Subcutaneous abdominal adipose tissue (tissue), 5 donors: ENCODE data around the gene PTPRO.
A peak's percentile ranks its signal among the peaks of the same experiment; 100 is the strongest.
"Not testable (repeated sequence)": the region's sequence is repeated elsewhere in the genome, so short reads cannot be mapped to it uniquely, and the experiment has no call there.

Source experiments
- H3K27ac ChIP-seq: one replicate; pipeline ENCODE4 v1.7.0; 2013; ENCODE audit warnings: low read depth, mild to moderate bottlenecking, inconsistent platforms, low read length, moderate library complexity
- H3K27me3 ChIP-seq, 5 donors: one replicate each; pipeline ENCODE4 v1.7.0; 2013; ENCODE audit warnings: low read length in 5 of 5, inconsistent platforms in 1 of 5; ENCODE audit not compliant: control insufficient read depth in 5 of 5, insufficient read depth in 4 of 5
- H3K36me3 ChIP-seq, 5 donors: one replicate each; pipeline ENCODE4 v1.7.0; 2013; ENCODE audit warnings: low read length in 5 of 5; ENCODE audit not compliant: control insufficient read depth in 5 of 5, insufficient read depth in 5 of 5
- H3K4me1 ChIP-seq, 5 donors: one replicate each; pipeline ENCODE4 v1.7.0; 2013; ENCODE audit warnings: low read length in 5 of 5, mild to moderate bottlenecking in 3 of 5, moderate library complexity in 1 of 5; ENCODE audit not compliant: control insufficient read depth in 5 of 5, insufficient read depth in 5 of 5
- H3K4me3 ChIP-seq, 5 donors: one replicate each; pipeline ENCODE4 v1.7.0; 2013; ENCODE audit warnings: low read length in 5 of 5, low read depth in 1 of 5
- H3K9ac ChIP-seq, 5 donors: one replicate each; pipeline ENCODE4 v1.7.0; 2013; ENCODE audit warnings: low read length in 5 of 5, mild to moderate bottlenecking in 4 of 5, moderate library complexity in 3 of 5
- H3K9me3 ChIP-seq, 5 donors: one replicate each; pipeline ENCODE4 v1.7.0; 2013; ENCODE audit warnings: low read length in 5 of 5; ENCODE audit not compliant: control insufficient read depth in 5 of 5
- donor health status: healthy.
- donor health status: healthy.
- donor health status: healthy.
- donor health status: healthy.
- donor health status: healthy.

The PTPRO gene

GRCh38 chr12:15600223-15600935 lies 278.1 kb downstream of the PTPRO start:
- Histone ChIP-seq H3K4me3 (no peak overlapping the region), H3K36me3 (no peaks in the 10 kb centered on the region), H3K27me3 (no peaks in the 10 kb centered on the region), H3K9me3 (no peaks in the 10 kb centered on the region), H3K9ac (no peak overlapping the region), H3K4me1 (peaks cover 2 to 38% (median 13%) of the 10 kb centered on the region in 5 donors), H3K27ac (peak overlapping the region; percentile 53)

- Histone ChIP-seq H3K9ac (no peak overlapping the region), H3K27me3 (no peaks in the 10 kb centered on the region), H3K27ac (no peak overlapping the region), H3K36me3 (no peaks in the 10 kb centered on the region), H3K4me3 (no peak overlapping the region), H3K4me1 (peaks cover 2 to 46% (median 13%) of the 10 kb centered on the region in 5 donors), H3K9me3 (no peaks in the 10 kb centered on the region)
Measured at GRCh38 chr12:15601210-15601800, 279.0 kb downstream of the PTPRO start.

- H3K27ac ChIP-seq: no peak overlapping the region
- H3K4me1 ChIP-seq: peaks cover 0 to 44% (median 13%) of the 10 kb centered on the region in 5 donors
Measured at GRCh38 chr12:15602051-15602672, 279.9 kb downstream of the PTPRO start.

GRCh38 chr12:15603474-15604085 lies 281.3 kb downstream of the PTPRO start:
- Histone ChIP-seq H3K36me3 (no peaks in the 10 kb centered on the region), H3K9me3 (no peaks in the 10 kb centered on the region), H3K27me3 (no peaks in the 10 kb centered on the region), H3K9ac (no peak overlapping the region), H3K4me1 (peaks cover 0 to 39% (median 13%) of the 10 kb centered on the region in 5 donors), H3K4me3 (no peak overlapping the region), H3K27ac (no peak overlapping the region)

More at GRCh38 chr12:15602051-15602672, 279.9 kb downstream of the PTPRO start:
- no peak overlapping the region for H3K9ac ChIP-seq
- no peaks in the 10 kb centered on the region for H3K36me3 ChIP-seq
- H3K27me3 ChIP-seq: no peaks in the 10 kb centered on the region
- no peak overlapping the region for H3K4me3 ChIP-seq
- no peaks in the 10 kb centered on the region for H3K9me3 ChIP-seq

- peaks cover 0 to 16% (median 0%) of the 10 kb centered on the region in 5 donors for H3K4me1 ChIP-seq
- H3K27ac ChIP-seq: no peak overlapping the region
- no peaks in the 10 kb centered on the region for H3K36me3 ChIP-seq
- no peaks in the 10 kb centered on the region for H3K27me3 ChIP-seq
- no peak overlapping the region for H3K4me3 ChIP-seq
- H3K9me3 ChIP-seq: no peaks in the 10 kb centered on the region
- H3K9ac ChIP-seq: no peak overlapping the region
Measured at GRCh38 chr12:15605881-15606590, 283.7 kb downstream of the PTPRO start.

- no peaks in the 10 kb centered on the region for H3K27me3 ChIP-seq
- H3K9ac ChIP-seq: no peak overlapping the region
- peaks cover 0 to 3% (median 0%) of the 10 kb centered on the region in 5 donors for H3K9me3 ChIP-seq
- H3K4me3 ChIP-seq: no peak overlapping the region
- no peaks in the 10 kb centered on the region for H3K36me3 ChIP-seq
- H3K4me1 ChIP-seq: peaks cover 0 to 16% (median 0%) of the 10 kb centered on the region in 5 donors
- H3K27ac ChIP-seq: no peak overlapping the region
Measured at GRCh38 chr12:15608406-15608805, 286.1 kb downstream of the PTPRO start.

- no peaks in the 10 kb centered on the region for H3K36me3 ChIP-seq
- no peak overlapping the region for H3K4me3 ChIP-seq
- H3K9me3 ChIP-seq: peaks cover 0 to 8% (median 0%) of the 10 kb centered on the region in 5 donors
- H3K27me3 ChIP-seq: no peaks in the 10 kb centered on the region
- no peak overlapping the region for H3K27ac ChIP-seq
- no peak overlapping the region for H3K9ac ChIP-seq
- H3K4me1 ChIP-seq: peaks cover 0 to 16% (median 0%) of the 10 kb centered on the region in 5 donors
Measured at GRCh38 chr12:15608941-15609340, 286.6 kb downstream of the PTPRO start.

GRCh38 chr12:15613981-15614380 lies 291.7 kb downstream of the PTPRO start:
- no peak overlapping the region for H3K27ac ChIP-seq
- H3K4me1 ChIP-seq: no peaks in the 10 kb centered on the region
- H3K4me3 ChIP-seq: no peak overlapping the region

GRCh38 chr12:15616495-15616894 lies 294.2 kb downstream of the PTPRO start:
- H3K27ac ChIP-seq, H3K27me3 ChIP-seq, H3K4me3 ChIP-seq, H3K4me1 ChIP-seq, H3K9me3 ChIP-seq, H3K9ac ChIP-seq: not testable (repeated sequence)
- peaks cover 14 to 35% (median 20%) of the 10 kb centered on the region in 5 donors for H3K36me3 ChIP-seq

More at GRCh38 chr12:15613981-15614380, 291.7 kb downstream of the PTPRO start:
- Histone ChIP-seq H3K27me3 (no peaks in the 10 kb centered on the region), H3K36me3 (peaks cover 3 to 13% (median 3%) of the 10 kb centered on the region in 5 donors), H3K9ac (no peak overlapping the region), H3K9me3 (peaks cover 0 to 8% (median 0%) of the 10 kb centered on the region in 5 donors)
